PFSK-1 (cell line): ENCODE measurements around the gene KLF2.

Experiments
- FOXP2 ChIP-seq: optimal IDR thresholded peaks from 2 replicates; pipeline ENCODE3; 2011; ENCODE audit warnings: borderline replicate concordance, control low read depth, inconsistent platforms; ENCODE audit not compliant: insufficient read depth; ENCODE audit errors: extremely low read length, extremely low read depth
- POLR2AphosphoS5 ChIP-seq: IDR thresholded peaks from 2 replicates; pipeline ENCODE4 v1.6.1; 2012; ENCODE audit warnings: low read depth, mild to moderate bottlenecking, control low read depth, low read length, moderate library complexity
- REST ChIP-seq, 2 experiments: IDR thresholded peaks; 2 replicates each; pipeline versions ENCODE4 v1.6.1 to v1.8.0; 2011 to 2012; ENCODE audit warnings: low read depth in 2 of 2, low read length in 2 of 2, control low read depth in 1 of 2, inconsistent platforms in 1 of 2, mild to moderate bottlenecking in 1 of 2, moderate library complexity in 1 of 2; ENCODE audit not compliant: insufficient read depth in 1 of 2
- SIN3A ChIP-seq: IDR thresholded peaks from 2 replicates; pipeline ENCODE4 v1.6.1; 2012; ENCODE audit warnings: mild to moderate bottlenecking, low read length, moderate library complexity, borderline replicate concordance; ENCODE audit not compliant: insufficient read depth
- TAF1 ChIP-seq: IDR thresholded peaks from 2 replicates; pipeline ENCODE4 v1.6.1; 2012; ENCODE audit warnings: low read length, control low read depth, borderline replicate concordance; ENCODE audit not compliant: insufficient read depth

The KLF2 gene

DNA sequence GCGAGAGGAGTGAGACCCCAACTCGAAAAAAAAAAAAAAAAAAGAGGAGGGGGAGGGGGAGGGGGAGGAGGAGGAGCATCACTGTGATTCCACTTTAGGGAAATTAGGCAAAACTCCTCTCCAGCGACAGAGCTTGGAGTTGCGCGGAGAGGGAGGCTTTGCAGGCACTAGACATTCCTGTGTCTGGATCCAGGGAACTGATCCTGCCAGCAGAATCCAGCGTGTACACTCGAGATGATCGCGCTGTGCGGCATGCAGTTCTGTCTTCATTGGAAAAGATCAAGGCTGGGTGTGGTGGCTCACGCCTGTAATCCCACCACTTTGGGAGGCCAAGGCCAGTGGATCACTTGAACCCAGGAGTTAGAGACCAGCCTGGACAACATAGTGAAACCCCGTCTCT, 29.6 kb upstream of the KLF2 start:
- TF ChIP-seq SIN3A (no peak), FOXP2 (no peak), POLR2AphosphoS5 (no peak)

DNA sequence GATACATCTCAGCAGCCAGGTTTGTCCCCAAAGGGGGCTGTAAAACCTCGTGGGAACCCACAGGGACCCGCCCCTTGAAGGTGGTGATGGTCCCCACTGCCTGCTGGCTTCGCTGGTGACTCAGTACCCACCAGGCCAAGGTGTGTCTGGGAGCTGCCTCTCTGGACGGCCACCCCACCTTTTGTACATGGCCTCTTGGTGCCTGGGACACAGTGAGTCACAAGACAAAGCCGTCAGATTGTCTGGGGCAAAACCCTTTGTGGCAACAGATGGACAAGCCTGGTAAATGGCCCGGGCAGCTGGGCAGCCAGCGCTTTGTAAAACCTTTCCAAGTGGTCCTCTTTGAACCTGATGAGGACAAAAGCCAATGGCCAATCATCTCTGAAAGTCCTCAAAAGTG, 27.9 kb upstream of the KLF2 start:
- TF ChIP-seq REST (IDR thresholded peaks at IDR 0.05; ENCODE audit: insufficient read depth in 1 of 2, low read depth in 2 of 2, low read length in 2 of 2) (no peak), POLR2AphosphoS5 (no peak), TAF1 (no peak), SIN3A (no peak), FOXP2 (no peak)

- no peak for TF ChIP-seq POLR2AphosphoS5
- no peak for TF ChIP-seq TAF1
- no peak for TF ChIP-seq REST (IDR thresholded peaks at IDR 0.05; ENCODE audit: insufficient read depth in 1 of 2, low read depth in 2 of 2, low read length in 2 of 2)
- no peak for TF ChIP-seq FOXP2
- TF ChIP-seq SIN3A = no peak
These were observed 26.9 kb upstream of the KLF2 start for GRCh38 chr19:16297575-16298178.

GRCh38 chr19:16298334-16298733, 26.3 kb upstream of the KLF2 start:
- TF ChIP-seq TAF1 (no peak), FOXP2 (no peak), POLR2AphosphoS5 (no peak), SIN3A (no peak), REST (IDR thresholded peaks at IDR 0.05; ENCODE audit: insufficient read depth in 1 of 2, low read depth in 2 of 2, low read length in 2 of 2) (no peak)

GRCh38 chr19:16301999-16302694, 22.5 kb upstream of the KLF2 start:
- TF ChIP-seq SIN3A (no peak), POLR2AphosphoS5 (no peak), TAF1 (no peak), FOXP2 (no peak), REST (IDR thresholded peaks at IDR 0.05; ENCODE audit: insufficient read depth in 1 of 2, low read depth in 2 of 2, low read length in 2 of 2) (no peak)
